RWPE1 (cell line): ENCODE measurements around the gene HKDC1.
"Not testable (repeated sequence)": the region's sequence is repeated elsewhere in the genome, so short reads cannot be mapped to it uniquely, and the experiment has no call there.

Source experiments
- CTCF ChIA-PET: fragments of 350-600 bp; sonication (Branson Sonifier 250); formaldehyde crosslinking; extraction: SDS; loops from one replicate; lab custom pipeline; 2021; lab: Yijun Ruan, JAX
- POLR2A ChIA-PET: fragments of 400-600 bp; formaldehyde crosslinking; extraction: SDS; loops from one replicate; lab custom pipeline; 2020; ENCODE audit warnings: antibody characterized with exemption; ENCODE audit not compliant: low non-redundant PET; lab: Yijun Ruan, JAX
- DNase-seq: peaks from one replicate; pipeline ENCODE4 v3.0.0; 2012; ENCODE audit warnings: low spot score
- H3K27ac ChIP-seq: fragments of 450-650 bp; 2 replicates; pipeline ENCODE4 v1.5.1; 2017
- CTCF ChIP-seq: fragments of 450-650 bp; conservative IDR thresholded peaks from 2 replicates; pipeline ENCODE4 v1.5.1; 2017; ENCODE audit warnings: low read depth, mild to moderate bottlenecking

HKDC1 gene

DNA sequence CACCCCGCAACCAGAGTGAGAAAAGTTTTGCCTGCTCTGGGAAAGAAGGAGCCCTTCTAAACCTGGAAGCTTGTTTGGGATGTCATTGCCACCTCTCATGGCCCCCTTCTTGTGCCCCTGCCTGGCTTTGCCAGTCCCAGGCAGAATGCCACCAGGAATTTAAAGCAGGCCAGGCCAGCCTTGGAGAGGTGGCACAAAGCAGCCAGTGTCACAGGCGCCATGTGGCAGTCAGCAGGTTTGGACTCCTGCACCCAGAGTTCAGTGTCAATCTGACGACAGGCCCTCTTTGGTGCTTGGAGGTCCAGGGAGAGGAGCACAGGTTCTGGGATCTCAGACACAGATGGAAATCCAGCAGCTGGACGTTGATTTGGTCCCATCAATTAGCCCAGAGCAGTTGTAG lies 70.9 kb downstream of the HKDC1 start:
- POLR2A ChIA-PET = no interaction called here

DNA sequence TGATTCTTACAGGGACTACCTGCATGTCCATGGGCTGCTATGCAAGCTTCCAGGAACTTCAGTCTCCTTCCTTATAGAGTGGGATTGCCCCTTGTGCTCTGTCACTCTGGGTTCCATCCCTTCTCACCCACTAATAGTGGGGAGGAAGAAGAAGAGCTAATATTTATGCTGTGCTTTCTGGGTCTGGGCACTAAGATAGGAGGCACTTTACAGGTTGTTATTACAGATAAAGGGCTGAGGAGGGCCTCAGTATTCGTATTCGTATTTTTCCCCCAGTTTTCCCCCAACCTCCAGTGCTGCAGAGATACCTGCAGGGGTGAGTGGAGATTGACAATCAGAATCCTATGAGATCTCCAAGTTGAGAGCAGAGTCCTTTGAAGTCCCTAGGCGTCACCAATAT lies 72.3 kb downstream of the HKDC1 start:
- no peak for DNase-seq
- POLR2A ChIA-PET = no interaction called here
- TF ChIP-seq CTCF = no peak
- CTCF ChIA-PET = no interaction called here
- H3K27ac ChIP-seq = no peak overlapping the region

More for the DNA sequence above, 70.9 kb downstream of the HKDC1 start:
- TF ChIP-seq CTCF = no peak
- no peak for DNase-seq
- H3K27ac ChIP-seq = no peak overlapping the region
- CTCF ChIA-PET = interaction anchor here (1.1 to 1.2 kb wide), 2 partner anchors 52 to 623 kb away, joined by 5 to 7 read pairs; no protein-coding TSS in a partner anchor

DNA sequence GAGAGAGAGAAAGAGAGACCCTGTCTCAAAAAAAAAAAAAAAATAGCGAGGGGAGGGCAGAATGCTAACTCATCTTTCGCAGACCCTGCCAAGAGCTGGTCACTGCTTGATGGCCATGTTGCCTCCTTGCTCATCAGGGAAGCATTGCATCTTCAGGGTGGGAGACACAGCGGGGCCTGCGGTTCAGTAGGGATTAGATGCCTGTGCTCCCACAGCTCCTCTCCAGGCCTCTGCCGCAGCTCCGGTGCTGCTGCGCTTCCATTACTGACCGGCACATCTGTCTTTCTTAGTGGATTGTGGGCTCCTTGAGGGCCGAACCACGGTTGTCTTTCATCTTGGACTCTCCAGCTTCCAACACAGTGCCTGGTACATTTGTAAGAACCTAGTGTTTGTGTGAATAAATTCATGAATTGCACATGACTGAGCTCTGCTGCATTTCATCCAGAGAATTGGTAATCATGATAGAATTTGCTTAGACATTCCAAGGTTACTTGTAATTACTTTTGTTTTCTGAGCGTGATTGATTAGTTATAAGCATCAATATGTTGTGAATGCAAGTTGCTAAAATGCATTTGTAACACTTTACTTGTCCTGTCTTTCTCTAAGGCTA lies 75.0 kb downstream of the HKDC1 start:
- H3K27ac ChIP-seq = no peak overlapping the region
- CTCF ChIA-PET = interaction anchor here (0.6 kb wide), 2 partner anchors 15 to 53 kb away, joined by 3 to 4 read pairs; no protein-coding TSS in a partner anchor
- TF ChIP-seq CTCF = no peak
- DNase-seq = no peak
- POLR2A ChIA-PET = no interaction called here

DNA sequence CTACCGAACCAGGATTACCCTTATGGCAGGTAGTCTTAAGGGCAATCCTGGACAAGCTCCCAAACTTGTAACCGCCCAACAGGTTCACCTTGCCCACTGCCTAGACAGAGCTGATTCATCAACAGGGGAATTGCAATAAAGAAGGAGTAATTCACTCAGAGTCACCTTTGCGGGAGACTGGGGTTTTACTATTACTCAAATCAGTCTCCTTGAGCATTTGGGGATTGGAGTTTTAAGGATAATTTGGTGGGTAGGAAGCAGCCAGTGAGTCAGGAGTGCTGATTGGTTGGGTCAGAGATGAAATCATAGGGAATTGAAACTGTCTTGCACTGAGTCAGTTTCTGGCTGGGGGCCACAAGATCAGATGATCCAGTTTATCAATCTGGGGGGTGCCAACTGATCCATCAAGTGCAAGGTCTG lies 83.5 kb downstream of the HKDC1 start:
- POLR2A ChIA-PET = no interaction called here
- CTCF ChIA-PET = interaction anchor here (0.6 to 1.1 kb wide), 3 partner anchors 106 to 212 kb away, joined by 3 to 4 read pairs (median 3); no protein-coding TSS in a partner anchor

DNA sequence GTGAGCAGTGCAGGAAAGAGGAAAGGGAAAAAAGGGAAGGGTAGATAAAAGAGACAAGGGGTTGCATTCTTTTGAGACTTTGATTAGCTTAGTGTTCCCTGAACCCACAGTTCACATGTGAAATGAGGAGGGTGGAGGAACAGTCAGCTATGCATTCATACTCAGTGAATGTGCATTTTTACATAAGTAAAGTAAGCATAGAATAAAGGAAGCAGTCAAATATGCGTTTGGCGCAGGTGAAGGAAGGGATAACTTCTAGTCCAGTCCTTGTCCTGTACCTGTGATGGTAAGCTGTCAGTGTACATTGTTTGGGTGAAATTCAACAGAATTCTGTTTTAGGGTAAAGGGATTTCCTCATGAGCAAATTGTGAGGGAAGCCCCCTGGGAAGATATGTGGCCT lies 86.3 kb downstream of the HKDC1 start:
- DNase-seq = no peak
- CTCF ChIA-PET = no interaction called here
- POLR2A ChIA-PET = no interaction called here
- no peak overlapping the region for H3K27ac ChIP-seq
- TF ChIP-seq CTCF = no peak

More for the DNA sequence above, 83.5 kb downstream of the HKDC1 start:
- no peak for TF ChIP-seq CTCF
- DNase-seq = no peak
- H3K27ac ChIP-seq = no peak overlapping the region

GRCh38 chr10:69307434-69307833 lies 87.3 kb downstream of the HKDC1 start:
- TF ChIP-seq CTCF = no peak
- ChIA-PET CTCF (no interaction called here), POLR2A (interaction anchor here (0.8 kb wide), 1 partner anchor 9 kb away, joined by 3 read pairs; no protein-coding TSS in a partner anchor)
- H3K27ac ChIP-seq = no peak overlapping the region
- DNase-seq = no peak

DNA sequence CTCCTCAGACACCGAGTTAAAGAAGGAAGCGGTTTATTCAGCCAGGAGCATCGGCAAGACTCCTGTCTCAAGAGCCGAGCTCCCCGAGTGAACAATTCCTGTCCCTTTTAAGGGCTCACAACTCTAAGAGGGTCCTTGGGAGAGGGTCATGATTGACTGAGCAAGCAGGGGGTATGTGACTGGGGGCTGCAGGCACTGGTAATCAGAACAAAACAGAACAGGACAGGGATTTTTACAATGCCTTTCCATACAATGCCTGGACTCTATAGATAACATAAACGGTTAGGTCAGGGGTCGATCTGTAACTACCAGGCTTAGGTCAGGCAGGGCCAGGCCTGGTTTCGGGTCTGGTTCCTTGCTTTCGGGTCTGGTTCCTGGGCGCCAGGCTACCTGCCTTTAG lies 88.2 kb downstream of the HKDC1 start:
- DNase-seq, POLR2A ChIA-PET, CTCF ChIA-PET, H3K27ac ChIP-seq: not testable (repeated sequence)
